ENCODE measurements around the gene KRTAP11-1. TPM values are rescaled to one million over a fixed set of nuclear protein-coding genes. Genes with fewer than 3 reads are reported as not detected.

Gene KRTAP11-1
- total RNA-seq: not detected
- polyA plus RNA-seq: not detected
- long read RNA-seq, donor 1: 0 reads
- long read RNA-seq, donor 2: 0 reads
- long read RNA-seq, donor 3: 0 reads

- WGBS, 3 donors: 79 to 92% (median 81%) methylated on average over 2 of the region's 2 CpGs
- no peaks in the 10 kb centered on the region for H3K9me3 ChIP-seq
- intact Hi-C loops (cut with DNase I): no loop called here
These were observed at the start of gene KRTAP11-1 for GRCh38 chr21:30881480-30881879. Gene KRTAP11-1 (minus strand): TSS chr21:30881580. CDS start chr21:30881524, 56 bp downstream.

GRCh38 chr21:30924146-30924700, 42.8 kb upstream of the KRTAP11-1 start:
- no peak for DNase-seq
- WGBS, 3 donors: 7% methylated on average over 4 of the region's 4 CpGs

More at GRCh38 chr21:30881480-30881879, at the start of gene KRTAP11-1:
- Histone ChIP-seq H3K4me1 (ENCODE audit: insufficient read depth) (no peaks in the 10 kb centered on the region), H3K27me3 (no peaks in the 10 kb centered on the region), H3K4me3 (no peak within 1 kb of the TSS), H3K27ac (no peak within 1 kb of the TSS), H3K36me3 (no peaks in the 10 kb centered on the region)
- TF ChIP-seq POLR2A (IDR thresholded peaks at IDR 0.05): no peak
- no peak for TF ChIP-seq EP300 (IDR thresholded peaks at IDR 0.05)
- TF ChIP-seq CTCF (IDR thresholded peaks at IDR 0.05): no peak
- no peak for DNase-seq

GRCh38 chr21:30921129-30921528, 39.7 kb upstream of the KRTAP11-1 start:
- WGBS, 3 donors: 68 to 71% (median 71%) methylated on average over 4 of the region's 4 CpGs

More at GRCh38 chr21:30924146-30924700, 42.8 kb upstream of the KRTAP11-1 start:
- H3K9me3 ChIP-seq: no peaks in the 10 kb centered on the region
- TF ChIP-seq POLR2A (IDR thresholded peaks at IDR 0.05) (no peak), EP300 (IDR thresholded peaks at IDR 0.05) (no peak), CTCF (IDR thresholded peaks at IDR 0.05) (no peak)
- H3K4me3 ChIP-seq: no peak overlapping the region
- no peaks in the 10 kb centered on the region for H3K27me3 ChIP-seq
- H3K36me3 ChIP-seq: no peaks in the 10 kb centered on the region
- H3K27ac ChIP-seq: no peak overlapping the region
- H3K4me1 ChIP-seq (ENCODE audit: insufficient read depth): no peaks in the 10 kb centered on the region
- intact Hi-C loops (cut with DNase I): no loop called here

GRCh38 chr21:30917557-30917956, 36.2 kb upstream of the KRTAP11-1 start:
- no peaks in the 10 kb centered on the region for H3K9me3 ChIP-seq
- H3K27me3 ChIP-seq: no peaks in the 10 kb centered on the region
- no peak for TF ChIP-seq CTCF (IDR thresholded peaks at IDR 0.05)
- no peak for TF ChIP-seq POLR2A (IDR thresholded peaks at IDR 0.05)
- no peak for TF ChIP-seq EP300 (IDR thresholded peaks at IDR 0.05)
- H3K36me3 ChIP-seq: no peaks in the 10 kb centered on the region
- intact Hi-C loops (cut with DNase I): no loop called here
- H3K4me3 ChIP-seq: no peak overlapping the region
- no peak for DNase-seq
- WGBS, 3 donors: 88 to 96% (median 92%) methylated on average over 1 of the region's 1 CpG
- no peak overlapping the region for H3K27ac ChIP-seq
- no peaks in the 10 kb centered on the region for H3K4me1 ChIP-seq (ENCODE audit: insufficient read depth)

More at GRCh38 chr21:30921129-30921528, 39.7 kb upstream of the KRTAP11-1 start:
- H3K4me1 ChIP-seq (ENCODE audit: insufficient read depth): no peaks in the 10 kb centered on the region
- H3K27ac ChIP-seq: no peak overlapping the region
- no peak overlapping the region for H3K4me3 ChIP-seq
- H3K36me3 ChIP-seq: no peaks in the 10 kb centered on the region
- intact Hi-C loops (cut with DNase I): no loop called here
- no peak for DNase-seq
- no peak for TF ChIP-seq EP300 (IDR thresholded peaks at IDR 0.05)
- no peak for TF ChIP-seq POLR2A (IDR thresholded peaks at IDR 0.05)
- TF ChIP-seq CTCF (IDR thresholded peaks at IDR 0.05): no peak
- H3K9me3 ChIP-seq: no peaks in the 10 kb centered on the region
- H3K27me3 ChIP-seq: no peaks in the 10 kb centered on the region
